Activated CD4-positive, alpha-beta T cell treated with anti-CD3 and anti-CD28 coated beads for 36 hours (primary cell): Measurements from ENCODE around the gene MST1R. TPM values are rescaled to one million over a fixed set of nuclear protein-coding genes. Genes with fewer than 3 reads are reported as not detected.

Source experiments
- ATAC-seq: fragments of 200-7000 bp; cut with Tn5 transposase; one replicate; pipeline ENCODE4 v1.10.0; 2021; ENCODE audit warnings: mild to moderate bottlenecking, moderate library complexity
- CTCF ChIA-PET: fragments of 350-600 bp; sonication (Branson Sonifier 250); formaldehyde crosslinking; loops from one replicate; lab custom pipeline; 2021; ENCODE audit warnings: antibody characterized with exemption; lab: Charles Lee
- POLR2A ChIA-PET: fragments of 350-600 bp; sonication (Branson Sonifier 250); formaldehyde crosslinking; loops from one replicate; lab custom pipeline; 2021; ENCODE audit warnings: antibody characterized with exemption, inconsistent platforms; lab: Charles Lee
- DNase-seq: peaks from one replicate; pipeline ENCODE4 v3.0.0-alpha.2; 2020
- H3K27ac Mint-ChIP-seq: one replicate; pipeline ENCODE4 v1.8.0; 2021; ENCODE audit warnings: mixed read lengths
- H3K27me3 Mint-ChIP-seq: one replicate; pipeline ENCODE4 v1.8.0; 2021; ENCODE audit warnings: mixed read lengths
- H3K36me3 Mint-ChIP-seq: one replicate; pipeline ENCODE4 v1.8.0; 2021; ENCODE audit warnings: low read depth, mixed read lengths
- H3K4me1 Mint-ChIP-seq: one replicate; pipeline ENCODE4 v1.8.0; 2021; ENCODE audit warnings: mixed read lengths
- H3K4me3 Mint-ChIP-seq: one replicate; pipeline ENCODE4 v1.8.0; 2021; ENCODE audit warnings: mild to moderate bottlenecking, moderate library complexity, mixed read lengths
- H3K9me3 Mint-ChIP-seq: one replicate; pipeline ENCODE4 v1.8.0; 2021; ENCODE audit warnings: low read depth, mixed read lengths
- intact Hi-C, 2 experiments: fragments of 100-400 bp; cut with DNase I in 1 of 2; cut with micrococcal nuclease in 1 of 2; formaldehyde crosslinking; loops; one replicate each; pipeline versions ENCODE4 v1.14.2 to v1.15.1; 2022 to 2024; cut with DNase I, micrococcal nuclease
- total RNA-seq, 2 experiments: library from RNA; stranded (reverse); gene quantifications; one replicate each; pipeline ENCODE4 v1.2.3, GENCODE V29; 2021

MST1R gene
- total RNA-seq, 2 experiments from 2014 or later, result 0.86 to 1.2 TPM

GRCh38 chr3:49876567-49876966 is 27.1 kb downstream of the MST1R start:
- no peaks in the 10 kb centered on the region for H3K4me1 Mint-ChIP-seq
- H3K36me3 Mint-ChIP-seq, result no peaks in the 10 kb centered on the region
- CTCF ChIA-PET, result no interaction called here
- intact Hi-C loops, result no loop called here
- peaks cover 2% of the 10 kb centered on the region for H3K27me3 Mint-ChIP-seq
- POLR2A ChIA-PET, result no interaction called here
- H3K27ac Mint-ChIP-seq, result no peak overlapping the region
- DNase-seq (no peak), ATAC-seq (no peak)
- H3K9me3 Mint-ChIP-seq, result no peaks in the 10 kb centered on the region
- H3K4me3 Mint-ChIP-seq, result no peak overlapping the region

GRCh38 chr3:49873623-49874022 is 30.1 kb downstream of the MST1R start:
- H3K4me1 Mint-ChIP-seq, result no peaks in the 10 kb centered on the region
- H3K9me3 Mint-ChIP-seq, result no peaks in the 10 kb centered on the region
- H3K27ac Mint-ChIP-seq, result no peak overlapping the region
- peaks cover 11% of the 10 kb centered on the region for H3K27me3 Mint-ChIP-seq
- no peak for ATAC-seq
- no peaks in the 10 kb centered on the region for H3K36me3 Mint-ChIP-seq
- POLR2A ChIA-PET, result no interaction called here
- no peak overlapping the region for H3K4me3 Mint-ChIP-seq
- intact Hi-C loops, result no loop called here
- no peak for DNase-seq
- CTCF ChIA-PET, result interaction anchor here (0.8 kb wide), 1 partner anchor 11 kb away, joined by 3 read pairs; no protein-coding TSS in a partner anchor

- ATAC-seq (peak; percentile 19), DNase-seq (peak; percentile 56)
- Mint-ChIP-seq H3K9me3 (no peaks in the 10 kb centered on the region), H3K27ac (no peak overlapping the region), H3K27me3 (peaks cover 19% of the 10 kb centered on the region), H3K36me3 (no peaks in the 10 kb centered on the region), H3K4me1 (no peaks in the 10 kb centered on the region), H3K4me3 (no peak overlapping the region)
- ChIA-PET POLR2A (no interaction called here), CTCF (interaction anchor here (0.8 kb wide), 1 partner anchor 10 kb away, joined by 3 read pairs; no protein-coding TSS in a partner anchor)
- intact Hi-C loops, result no loop called here
These were observed 30.8 kb downstream of the MST1R start for GRCh38 chr3:49872801-49873281.

- ATAC-seq (no peak), DNase-seq (no peak)
- H3K27me3 Mint-ChIP-seq, result peaks cover 28% of the 10 kb centered on the region
- H3K9me3 Mint-ChIP-seq, result no peaks in the 10 kb centered on the region
- POLR2A ChIA-PET, result no interaction called here
- no peaks in the 10 kb centered on the region for H3K36me3 Mint-ChIP-seq
- H3K27ac Mint-ChIP-seq, result no peak overlapping the region
- CTCF ChIA-PET, result interaction anchor here (0.7 to 1.0 kb wide), 5 partner anchors 10 to 68 kb away, joined by 3 to 5 read pairs (median 3); partner anchors contain the start of gene INKA1
- intact Hi-C loops, result no loop called here
- H3K4me1 Mint-ChIP-seq, result no peaks in the 10 kb centered on the region
- H3K4me3 Mint-ChIP-seq, result no peak overlapping the region
These were observed 32.0 kb downstream of the MST1R start for GRCh38 chr3:49871531-49872153.

GRCh38 chr3:49869525-49870126 is 34.0 kb downstream of the MST1R start, which contains the start of gene CAMKV:
TSS of gene CAMKV (minus strand) at chr3:49869906. CDS start at chr3:49862388, 7,518 bp downstream.
- H3K36me3 Mint-ChIP-seq, result no peaks in the 10 kb centered on the region
- CTCF ChIA-PET, result interaction anchor here (0.7 kb wide), 1 partner anchor 319 kb away, joined by 3 read pairs; no protein-coding TSS in a partner anchor
- DNase-seq (peak; percentile 61), ATAC-seq (peak; percentile 59)
- H3K27ac Mint-ChIP-seq, result no peak within 1 kb of the TSS
- no peaks in the 10 kb centered on the region for H3K9me3 Mint-ChIP-seq
- H3K4me3 Mint-ChIP-seq, result no peak within 1 kb of the TSS
- H3K4me1 Mint-ChIP-seq, result no peaks in the 10 kb centered on the region
- POLR2A ChIA-PET, result interaction anchor here (0.6 kb wide), 1 partner anchor 120 kb away, joined by 8 read pairs; no protein-coding TSS in a partner anchor
- intact Hi-C loops, result loop anchor here in 1 of 2 experiments (1.0 kb wide), 1 partner anchor 13 kb away; the partner anchor contains the start of gene TRAIP
- peaks cover 29% of the 10 kb centered on the region for H3K27me3 Mint-ChIP-seq

GRCh38 chr3:49868862-49869466 is 34.7 kb downstream of the MST1R start:
- H3K27ac Mint-ChIP-seq, result no peak overlapping the region
- no peaks in the 10 kb centered on the region for H3K36me3 Mint-ChIP-seq
- peaks cover 31% of the 10 kb centered on the region for H3K27me3 Mint-ChIP-seq
- intact Hi-C loops, result loop anchor here in 1 of 2 experiments (1.0 kb wide), 1 partner anchor 13 kb away; the partner anchor contains the start of gene TRAIP
- H3K4me3 Mint-ChIP-seq, result no peak overlapping the region
- H3K9me3 Mint-ChIP-seq, result no peaks in the 10 kb centered on the region
- DNase-seq (no peak), ATAC-seq (no peak)
- no peaks in the 10 kb centered on the region for H3K4me1 Mint-ChIP-seq
- ChIA-PET CTCF (interaction anchor here (0.6 kb wide), 1 partner anchor 124 kb away, joined by 3 read pairs; no protein-coding TSS in a partner anchor), POLR2A (interaction anchor here (0.6 kb wide), 1 partner anchor 120 kb away, joined by 8 read pairs; no protein-coding TSS in a partner anchor)

GRCh38 chr3:49867871-49868321 is 35.8 kb downstream of the MST1R start:
- intact Hi-C loops, result no loop called here
- Mint-ChIP-seq H3K36me3 (no peaks in the 10 kb centered on the region), H3K27ac (no peak overlapping the region), H3K4me1 (no peaks in the 10 kb centered on the region), H3K9me3 (no peaks in the 10 kb centered on the region), H3K27me3 (peaks cover 32% of the 10 kb centered on the region), H3K4me3 (no peak overlapping the region)
- DNase-seq (peak; percentile 49), ATAC-seq (peak; percentile 27)
- ChIA-PET CTCF (no interaction called here), POLR2A (no interaction called here)

GRCh38 chr3:49867400-49867799 is 36.3 kb downstream of the MST1R start:
- ChIA-PET POLR2A (no interaction called here), CTCF (no interaction called here)
- Mint-ChIP-seq H3K4me3 (no peak overlapping the region), H3K36me3 (no peaks in the 10 kb centered on the region), H3K27ac (no peak overlapping the region), H3K4me1 (no peaks in the 10 kb centered on the region), H3K9me3 (no peaks in the 10 kb centered on the region), H3K27me3 (peaks cover 32% of the 10 kb centered on the region)
- intact Hi-C loops, result no loop called here
- ATAC-seq (no peak), DNase-seq (no peak)

- Mint-ChIP-seq H3K9me3 (no peaks in the 10 kb centered on the region), H3K36me3 (no peaks in the 10 kb centered on the region), H3K27me3 (peaks cover 26% of the 10 kb centered on the region), H3K27ac (no peak overlapping the region), H3K4me3 (no peak overlapping the region), H3K4me1 (no peaks in the 10 kb centered on the region)
- no peak for DNase-seq
- POLR2A ChIA-PET, result no interaction called here
- CTCF ChIA-PET, result no interaction called here
- ATAC-seq, result no peak
- intact Hi-C loops, result no loop called here
These were observed 38.4 kb downstream of the MST1R start for GRCh38 chr3:49865198-49865784.

GRCh38 chr3:49864505-49864904 is 39.2 kb downstream of the MST1R start:
- CTCF ChIA-PET, result interaction anchor here (0.7 to 0.8 kb wide), 2 partner anchors 204 to 532 kb away, joined by 3 read pairs; no protein-coding TSS in a partner anchor

More at GRCh38 chr3:49864505-49864904, 39.2 kb downstream of the MST1R start:
- DNase-seq, result no peak
- no peaks in the 10 kb centered on the region for H3K36me3 Mint-ChIP-seq
- POLR2A ChIA-PET, result no interaction called here
- H3K27ac Mint-ChIP-seq, result no peak overlapping the region
- no peak for ATAC-seq
- H3K9me3 Mint-ChIP-seq, result no peaks in the 10 kb centered on the region
- H3K4me3 Mint-ChIP-seq, result no peak overlapping the region
- H3K4me1 Mint-ChIP-seq, result no peaks in the 10 kb centered on the region
- H3K27me3 Mint-ChIP-seq, result peaks cover 22% of the 10 kb centered on the region
- intact Hi-C loops, result no loop called here
